NT2/D1 (cell line): ENCODE measurements around the gene BLID.

Experiments used
- SUZ12 ChIP-seq: IDR thresholded peaks from 2 replicates; pipeline ENCODE4 v1.6.1; 2011; ENCODE audit not compliant: insufficient read length, insufficient read depth; ENCODE audit errors: extremely low read depth
- YY1 ChIP-seq: IDR thresholded peaks from 2 replicates; pipeline ENCODE4 v1.6.1; 2011; ENCODE audit not compliant: insufficient read length, insufficient read depth
- ZNF274 ChIP-seq: IDR thresholded peaks from 2 replicates; pipeline ENCODE4 v1.6.1; 2011; ENCODE audit warnings: mild to moderate bottlenecking, low read depth, low read length

- TF ChIP-seq ZNF274 (no peak), YY1 (no peak), SUZ12 (no peak)
Observed at GRCh38 chr11:122158171-122158570, 42.2 kb upstream of the BLID start.
